CD8-positive, alpha-beta memory T cell (primary cell): Measurements from ENCODE around the gene HNRNPU. TPM values are rescaled to one million over a fixed set of nuclear protein-coding genes. Genes with fewer than 3 reads are reported as not detected.
A peak's percentile ranks its signal among the peaks of the same experiment; 100 is the strongest.

Source experiments
- CTCF ChIA-PET: fragments of 350-600 bp; sonication (Branson Sonifier 250); formaldehyde crosslinking; loops from one replicate; lab custom pipeline; 2021; ENCODE audit warnings: antibody characterized with exemption; lab: Charles Lee
- POLR2A ChIA-PET: fragments of 350-600 bp; sonication (Branson Sonifier 250); formaldehyde crosslinking; loops from one replicate; lab custom pipeline; 2021; ENCODE audit warnings: antibody characterized with exemption; lab: Charles Lee
- DNase-seq, 5 donors: peaks; one replicate each; pipeline versions ENCODE4 v3.0.0 to v3.0.0-alpha.2; 2020 to 2022; ENCODE audit warnings: mixed read lengths in 1 of 5
- H3K27ac ChIP-seq: one replicate; pipeline ENCODE4 v1.7.0; 2013; ENCODE audit warnings: low read depth, mild to moderate bottlenecking, low read length, moderate library complexity
- H3K27me3 ChIP-seq: 2 replicates; pipeline ENCODE4 v1.7.0; 2013; ENCODE audit warnings: low read length, mild to moderate bottlenecking; ENCODE audit not compliant: insufficient read depth, poor library complexity, severe bottlenecking
- H3K36me3 ChIP-seq: 2 replicates; pipeline ENCODE4 v1.7.0; 2013; ENCODE audit warnings: mild to moderate bottlenecking, low read length, moderate library complexity; ENCODE audit not compliant: insufficient read depth
- H3K4me1 ChIP-seq: 2 replicates; pipeline ENCODE4 v1.7.0; 2013; ENCODE audit warnings: mild to moderate bottlenecking, low read length, moderate library complexity; ENCODE audit not compliant: insufficient read depth
- H3K4me3 ChIP-seq: 2 replicates; pipeline ENCODE4 v1.7.0; 2013; ENCODE audit warnings: mild to moderate bottlenecking, low read length
- H3K9me3 ChIP-seq: 2 replicates; pipeline ENCODE4 v1.7.0; 2013; ENCODE audit warnings: mild to moderate bottlenecking, low read length
- H3K27ac Mint-ChIP-seq, 8 donors: one replicate each; pipeline ENCODE4 v1.8.0; 2020 to 2021; ENCODE audit warnings: mixed read lengths in 8 of 8, mild to moderate bottlenecking in 6 of 8, inconsistent platforms in 3 of 8, moderate library complexity in 3 of 8
- H3K27me3 Mint-ChIP-seq, 2 donors: one replicate each; pipeline ENCODE4 v1.8.0; 2020 to 2021; ENCODE audit warnings: mixed read lengths in 2 of 2, mild to moderate bottlenecking in 1 of 2, moderate library complexity in 1 of 2
- H3K36me3 Mint-ChIP-seq, 3 donors: one replicate each; pipeline ENCODE4 v1.8.0; 2020 to 2021; ENCODE audit warnings: mixed read lengths in 3 of 3, inconsistent platforms in 1 of 3, mild to moderate bottlenecking in 1 of 3
- H3K4me1 Mint-ChIP-seq, 3 donors: one replicate each; pipeline ENCODE4 v1.8.0; 2020 to 2021; ENCODE audit warnings: mixed read lengths in 3 of 3, inconsistent platforms in 1 of 3, mild to moderate bottlenecking in 1 of 3
- H3K4me3 Mint-ChIP-seq, 7 donors: one replicate each; pipeline ENCODE4 v1.8.0; 2020 to 2021; ENCODE audit warnings: mixed read lengths in 7 of 7, mild to moderate bottlenecking in 6 of 7, moderate library complexity in 4 of 7, inconsistent platforms in 2 of 7
- H3K9me3 Mint-ChIP-seq, 5 donors: one replicate each; pipeline ENCODE4 v1.8.0; 2020 to 2022; ENCODE audit warnings: mixed read lengths in 5 of 5, mild to moderate bottlenecking in 3 of 5, moderate library complexity in 2 of 5, inconsistent platforms in 1 of 5
- polyA plus RNA-seq: library from polyadenylated mRNA; unstranded; fragments of 300-500 nt; fragmentation: Illumina TruSeq; gene quantifications from one replicate; pipeline ENCODE4 v1.2.3, GENCODE V29; 2021
- total RNA-seq, 2 experiments: library from RNA; stranded (reverse); gene quantifications; one replicate each; pipeline ENCODE4 v1.2.3, GENCODE V29; 2021

HNRNPU gene
- total and polyA plus RNA-seq, 3 experiments from 2014 or later = 382 to 630 (median 598) TPM

GRCh38 chr1:244854166-244854565 lies 10.2 kb downstream of the HNRNPU start:
- Histone ChIP-seq H3K9me3 (no peaks in the 10 kb centered on the region), H3K36me3 (peaks cover 63% of the 10 kb centered on the region), H3K4me1 (peaks cover 63% of the 10 kb centered on the region), H3K27ac (no peak overlapping the region), H3K4me3 (no peak overlapping the region), H3K27me3 (no peaks in the 10 kb centered on the region)
- H3K4me3 Mint-ChIP-seq = peak overlapping the region; percentile 13 to 60 (median 46)
- DNase-seq = peak in 1 of 5 donors; percentile 43
- peak overlapping the region; percentile 36 to 98 (median 80) for H3K27ac Mint-ChIP-seq
- CTCF ChIA-PET = interaction anchor here (1.2 to 3.0 kb wide), 2 partner anchors 9 to 19 kb away, joined by 5 to 9 read pairs; partner anchors contain the start of gene COX20
- peaks cover 79 to 100% (median 95%) of the 10 kb centered on the region in 3 donors for H3K4me1 Mint-ChIP-seq
- no peaks in the 10 kb centered on the region for H3K27me3 Mint-ChIP-seq
- H3K9me3 Mint-ChIP-seq = no peaks in the 10 kb centered on the region
- H3K36me3 Mint-ChIP-seq = peaks cover 9 to 98% (median 33%) of the 10 kb centered on the region in 3 donors
- POLR2A ChIA-PET = interaction anchor here (1.3 to 5.3 kb wide), 3 partner anchors 8 to 19 kb away, joined by 5 to 66 read pairs (median 35); partner anchors contain the start of gene COX20

GRCh38 chr1:244852694-244853093 lies 11.6 kb downstream of the HNRNPU start:
- Histone ChIP-seq H3K4me1 (peaks cover 62% of the 10 kb centered on the region), H3K36me3 (peaks cover 56% of the 10 kb centered on the region), H3K9me3 (no peaks in the 10 kb centered on the region), H3K4me3 (no peak overlapping the region), H3K27ac (no peak overlapping the region), H3K27me3 (no peaks in the 10 kb centered on the region)
- peaks cover 0 to 98% (median 26%) of the 10 kb centered on the region in 3 donors for H3K36me3 Mint-ChIP-seq
- ChIA-PET POLR2A (interaction anchor here (5.2 to 5.3 kb wide), 2 partner anchors 9 to 17 kb away, joined by 35 to 66 read pairs; partner anchors contain the start of gene COX20), CTCF (interaction anchor here (0.9 to 2.8 kb wide), 2 partner anchors 16 to 190 kb away, joined by 3 to 7 read pairs; no protein-coding TSS in a partner anchor)
- H3K4me3 Mint-ChIP-seq = no peak overlapping the region
- DNase-seq = no peak
- H3K4me1 Mint-ChIP-seq = peaks cover 76 to 100% (median 92%) of the 10 kb centered on the region in 3 donors
- peak overlapping the region in 7 of 8 donors; percentile 29 to 89 (median 55) for H3K27ac Mint-ChIP-seq
- no peaks in the 10 kb centered on the region for H3K9me3 Mint-ChIP-seq
- H3K27me3 Mint-ChIP-seq = no peaks in the 10 kb centered on the region

GRCh38 chr1:244851546-244852231 lies 12.7 kb downstream of the HNRNPU start:
- peak overlapping the region in 7 of 8 donors; percentile 5 to 90 (median 76) for H3K27ac Mint-ChIP-seq
- H3K9me3 Mint-ChIP-seq = no peaks in the 10 kb centered on the region
- POLR2A ChIA-PET = interaction anchor here (0.9 to 5.2 kb wide), 3 partner anchors 10 to 16 kb away, joined by 5 to 35 read pairs (median 6); partner anchors contain the start of genes COX20 and HNRNPU
- H3K4me1 Mint-ChIP-seq = peaks cover 70 to 95% (median 86%) of the 10 kb centered on the region in 3 donors
- DNase-seq = no peak
- H3K27ac ChIP-seq = no peak overlapping the region
- H3K27me3 Mint-ChIP-seq = no peaks in the 10 kb centered on the region
- CTCF ChIA-PET = interaction anchor here (1.8 to 2.8 kb wide), 2 partner anchors 7 to 15 kb away, joined by 6 to 7 read pairs; no protein-coding TSS in a partner anchor
- H3K36me3 ChIP-seq = peaks cover 51% of the 10 kb centered on the region
- H3K4me3 Mint-ChIP-seq = peak overlapping the region in 1 of 7 donors; percentile 1
- no peak overlapping the region for H3K4me3 ChIP-seq
- H3K27me3 ChIP-seq = no peaks in the 10 kb centered on the region
- no peaks in the 10 kb centered on the region for H3K9me3 ChIP-seq
- H3K36me3 Mint-ChIP-seq = peaks cover 0 to 96% (median 20%) of the 10 kb centered on the region in 3 donors
- peaks cover 52% of the 10 kb centered on the region for H3K4me1 ChIP-seq

GRCh38 chr1:244850896-244851295 lies 13.4 kb downstream of the HNRNPU start:
- Histone ChIP-seq H3K4me1 (peaks cover 44% of the 10 kb centered on the region), H3K27me3 (no peaks in the 10 kb centered on the region), H3K9me3 (no peaks in the 10 kb centered on the region), H3K27ac (no peak overlapping the region), H3K36me3 (peaks cover 43% of the 10 kb centered on the region), H3K4me3 (no peak overlapping the region)
- H3K4me3 Mint-ChIP-seq = peak overlapping the region in 1 of 7 donors; percentile 36
- CTCF ChIA-PET = interaction anchor here (0.7 to 2.8 kb wide), 5 partner anchors 8 to 191 kb away, joined by 3 to 7 read pairs (median 6); no protein-coding TSS in a partner anchor
- H3K27ac Mint-ChIP-seq = peak overlapping the region in 7 of 8 donors; percentile 12 to 90 (median 54)
- no peaks in the 10 kb centered on the region for H3K9me3 Mint-ChIP-seq
- no peaks in the 10 kb centered on the region for H3K27me3 Mint-ChIP-seq
- DNase-seq = no peak
- POLR2A ChIA-PET = interaction anchor here (0.9 to 5.2 kb wide), 4 partner anchors 9 to 15 kb away, joined by 3 to 35 read pairs (median 6); partner anchors contain the start of genes COX20 and HNRNPU
- H3K36me3 Mint-ChIP-seq = peaks cover 1 to 96% (median 17%) of the 10 kb centered on the region in 3 donors
- H3K4me1 Mint-ChIP-seq = peaks cover 64 to 91% (median 85%) of the 10 kb centered on the region in 3 donors

GRCh38 chr1:244850099-244850852 lies 14.1 kb downstream of the HNRNPU start:
- POLR2A ChIA-PET = interaction anchor here (0.6 to 5.2 kb wide), 5 partner anchors 9 to 16 kb away, joined by 3 to 35 read pairs (median 3); partner anchors contain the start of gene COX20
- Mint-ChIP-seq H3K9me3 (no peaks in the 10 kb centered on the region), H3K4me3 (no peak overlapping the region), H3K27me3 (no peaks in the 10 kb centered on the region), H3K27ac (peak overlapping the region in 6 of 8 donors; percentile 51 to 90 (median 59)), H3K4me1 (peaks cover 59 to 91% (median 81%) of the 10 kb centered on the region in 3 donors), H3K36me3 (peaks cover 4 to 96% (median 20%) of the 10 kb centered on the region in 3 donors)
- Histone ChIP-seq H3K4me1 (peaks cover 38% of the 10 kb centered on the region), H3K4me3 (no peak overlapping the region), H3K9me3 (no peaks in the 10 kb centered on the region), H3K36me3 (peaks cover 37% of the 10 kb centered on the region), H3K27ac (no peak overlapping the region), H3K27me3 (no peaks in the 10 kb centered on the region)
- DNase-seq = no peak
- CTCF ChIA-PET = interaction anchor here (0.7 to 2.8 kb wide), 6 partner anchors 9 to 191 kb away, joined by 3 to 7 read pairs (median 4); partner anchors contain the start of gene HNRNPU

GRCh38 chr1:244849189-244849866 lies 15.0 kb downstream of the HNRNPU start:
- Mint-ChIP-seq H3K9me3 (no peaks in the 10 kb centered on the region), H3K4me1 (peaks cover 53 to 89% (median 72%) of the 10 kb centered on the region in 3 donors), H3K4me3 (no peak overlapping the region), H3K36me3 (peaks cover 4 to 95% (median 20%) of the 10 kb centered on the region in 3 donors), H3K27me3 (no peaks in the 10 kb centered on the region), H3K27ac (peak overlapping the region; percentile 2 to 79 (median 50))
- H3K27me3 ChIP-seq = no peaks in the 10 kb centered on the region
- peaks cover 32% of the 10 kb centered on the region for H3K36me3 ChIP-seq
- no peaks in the 10 kb centered on the region for H3K9me3 ChIP-seq
- DNase-seq = no peak
- H3K4me1 ChIP-seq = peaks cover 32% of the 10 kb centered on the region
- CTCF ChIA-PET = interaction anchor here (0.9 to 2.8 kb wide), 3 partner anchors 12 to 192 kb away, joined by 3 to 8 read pairs (median 6); partner anchors contain the start of gene HNRNPU
- H3K4me3 ChIP-seq = no peak overlapping the region
- POLR2A ChIA-PET = interaction anchor here (0.9 to 1.5 kb wide), 2 partner anchors 14 to 15 kb away, joined by 3 read pairs; no protein-coding TSS in a partner anchor
- H3K27ac ChIP-seq = no peak overlapping the region
